IMR-90 (cell line): ENCODE results near the gene TRAPPC12. TPM values are rescaled to one million over a fixed set of nuclear protein-coding genes. Genes with fewer than 3 reads are reported as not detected.
A peak's percentile ranks its signal among the peaks of the same experiment; 100 is the strongest.

Experiments used
- ATAC-seq: fragments of 200-7000 bp; cut with Tn5 transposase; 2 replicates; pipeline ENCODE4 v1.9.1; 2020; ENCODE audit warnings: low read depth, mild to moderate bottlenecking, moderate library complexity
- BruUV-seq: library from RNA; stranded (reverse); fragments of 400-500 nt; replicated peaks from 2 replicates; lab custom pipeline; 2021; lab: Mats Ljungman, UMichigan
- CTCF ChIA-PET: fragments of 300-600 bp; formaldehyde crosslinking; extraction: SDS; loops from one replicate; lab custom pipeline; 2021; ENCODE audit warnings: antibody characterized with exemption; lab: Yijun Ruan, JAX
- POLR2A ChIA-PET: fragments of 300-600 bp; sonication (Branson Sonifier 250); formaldehyde crosslinking; loops from one replicate; lab custom pipeline; 2022; ENCODE audit warnings: antibody characterized with exemption; ENCODE audit not compliant: unreplicated experiment; lab: Charles Lee
- DNase-seq: peaks from one replicate; pipeline ENCODE4 v3.0.0; 2013
- H2AFZ ChIP-seq: replicated peaks from 2 replicates; pipeline ENCODE3; 2013; ENCODE audit warnings: low read length, mild to moderate bottlenecking; ENCODE audit not compliant: poor library complexity
- H2AK5ac ChIP-seq: 2 replicates; pipeline ENCODE4 v1.6.1; 2013; ENCODE audit warnings: low read depth, low read length, inconsistent platforms
- H2AK9ac ChIP-seq: replicated peaks from 2 replicates; pipeline ENCODE3; 2013; ENCODE audit warnings: mild to moderate bottlenecking, low read depth, low read length, moderate library complexity; ENCODE audit not compliant: poor library complexity
- H2BK120ac ChIP-seq: 2 replicates; pipeline ENCODE4 v1.6.1; 2013; ENCODE audit warnings: low read depth, low read length, inconsistent platforms
- H2BK15ac ChIP-seq: 3 replicates; pipeline ENCODE4 v1.6.1; 2013; ENCODE audit warnings: low read depth, low read length, inconsistent platforms
- H2BK20ac ChIP-seq: 2 replicates; pipeline ENCODE4 v1.6.1; 2013; ENCODE audit warnings: low read depth, mild to moderate bottlenecking, inconsistent platforms, low read length, moderate library complexity
- H2BK5ac ChIP-seq: 2 replicates; pipeline ENCODE4 v1.6.1; 2013; ENCODE audit warnings: mild to moderate bottlenecking, low read depth, low read length, inconsistent platforms; ENCODE audit not compliant: poor library complexity, severe bottlenecking
- H3K14ac ChIP-seq: replicated peaks from 2 replicates; pipeline ENCODE4 v1.6.1; 2013; ENCODE audit warnings: low read depth, low read length, inconsistent platforms
- H3K18ac ChIP-seq: 2 replicates; pipeline ENCODE4 v1.6.1; 2013; ENCODE audit warnings: low read depth, low read length, control low read depth
- H3K23ac ChIP-seq: 2 replicates; pipeline ENCODE4 v1.6.1; 2013; ENCODE audit warnings: low read depth, low read length, inconsistent platforms
- H3K27ac ChIP-seq: 2 replicates; pipeline ENCODE4 v1.5.1; 2013; ENCODE audit warnings: mild to moderate bottlenecking, control low read depth, low read length; ENCODE audit not compliant: insufficient read depth
- H3K27me3 ChIP-seq: 2 replicates; pipeline ENCODE4 v1.6.1; 2013; ENCODE audit warnings: low read length; ENCODE audit not compliant: control insufficient read depth, insufficient read depth
- H3K36me3 ChIP-seq: 2 replicates; pipeline ENCODE4 v1.6.1; 2013; ENCODE audit warnings: low read length, mixed read lengths; ENCODE audit not compliant: control insufficient read depth, insufficient read depth
- H3K4ac ChIP-seq: 2 replicates; pipeline ENCODE4 v1.6.1; 2013; ENCODE audit warnings: low read depth, low read length, inconsistent platforms
- H3K4me1 ChIP-seq: 2 replicates; pipeline ENCODE4 v1.6.1; 2013; ENCODE audit warnings: low read length, mixed read lengths; ENCODE audit not compliant: control insufficient read depth, insufficient read depth
- H3K4me2 ChIP-seq: 2 replicates; pipeline ENCODE4 v1.6.1; 2013; ENCODE audit warnings: low read depth, mild to moderate bottlenecking, control low read depth, low read length, moderate library complexity
- H3K4me3 ChIP-seq: 2 replicates; pipeline ENCODE4 v1.5.1; 2013; ENCODE audit warnings: low read depth, mild to moderate bottlenecking, control low read depth, low read length, moderate library complexity; ENCODE audit not compliant: insufficient read depth
- H3K56ac ChIP-seq: 2 replicates; pipeline ENCODE4 v1.6.1; 2013; ENCODE audit warnings: low read length, inconsistent platforms; ENCODE audit not compliant: insufficient read depth; ENCODE audit errors: extremely low read depth
- H3K79me1 ChIP-seq, 2 experiments: 2 replicates each; pipeline ENCODE4 v1.6.1; 2013; ENCODE audit warnings: low read length in 2 of 2, inconsistent platforms in 1 of 2, low read depth in 1 of 2
- H3K9ac ChIP-seq: 2 replicates; pipeline ENCODE4 v1.6.1; 2013; ENCODE audit warnings: low read depth, low read length, control low read depth
- H3K9me1 ChIP-seq: 2 replicates; pipeline ENCODE4 v1.6.1; 2013; ENCODE audit warnings: low read length, inconsistent platforms; ENCODE audit not compliant: insufficient read depth
- H3K9me3 ChIP-seq: 2 replicates; pipeline ENCODE4 v1.6.1; 2013; ENCODE audit warnings: low read length; ENCODE audit not compliant: control insufficient read depth, insufficient read depth
- H4K20me1 ChIP-seq: 2 replicates; pipeline ENCODE4 v1.6.1; 2013; ENCODE audit warnings: low read length, inconsistent platforms; ENCODE audit not compliant: insufficient read depth
- H4K5ac ChIP-seq: 2 replicates; pipeline ENCODE4 v1.6.1; 2013; ENCODE audit warnings: mild to moderate bottlenecking, low read depth, low read length, control low read depth
- H4K8ac ChIP-seq, 2 experiments: 2 replicates each; pipeline ENCODE4 v1.6.1; 2013; ENCODE audit warnings: low read depth in 2 of 2, low read length in 2 of 2, control low read depth in 1 of 2, inconsistent platforms in 1 of 2
- H4K91ac ChIP-seq: 2 replicates; pipeline ENCODE4 v1.6.1; 2013; ENCODE audit warnings: low read depth, low read length, inconsistent platforms; ENCODE audit not compliant: insufficient read depth
- CEBPB ChIP-seq: IDR thresholded peaks from 2 replicates; pipeline ENCODE4 v1.6.1; 2012; ENCODE audit warnings: low read depth, low read length, improper control_type of control experiment
- MAFK ChIP-seq: IDR thresholded peaks from 2 replicates; pipeline ENCODE4 v1.6.1; 2012; ENCODE audit warnings: low read depth, low read length, improper control_type of control experiment
- NFE2L2 ChIP-seq: fragments of 150-350 bp; IDR thresholded peaks from 2 replicates; pipeline ENCODE4 v1.6.1; 2016; ENCODE audit warnings: low read depth, mild to moderate bottlenecking, low read length
- WGBS, 2 experiments: methylation state at CpG; one replicate each; pipeline versions ENCODE4 v1.1.5 to v1.1.7; 2013; ENCODE audit warnings: missing lambda C conversion rate in 2 of 2; ENCODE audit not compliant: insufficient read length in 1 of 2; ENCODE audit errors: extremely low coverage in 2 of 2; 5-methylcytosine and 5-hydroxymethylcytosine counted together
- dilution Hi-C: fragments of 300-500 bp; cut with HindIII; formaldehyde crosslinking; loops from one replicate; pipeline ENCODE4 v1.14.3; 2018; ENCODE audit warnings: low sequenced_read_pairs; ENCODE audit not compliant: unreplicated experiment
- in situ Hi-C: fragments of 300-500 bp; cut with MboI; formaldehyde crosslinking; loops from 3 replicates; pipeline ENCODE4 v1.14.3; 2019; ENCODE audit warnings: low sequenced_read_pairs, inconsistent platforms, mixed read lengths
- intact Hi-C: fragments of 100-400 bp; cut with micrococcal nuclease; formaldehyde crosslinking; loops from 2 replicates; pipeline ENCODE4 v1.10.0; 2022
- polyA plus RNA-seq, 3 experiments: library from polyadenylated mRNA; depleted of rRNA; stranded (reverse); fragments of >200 nt; gene quantifications; 2 replicates each; pipeline ENCODE4 v1.2.3, GENCODE V29; 2012; ENCODE audit warnings: low replicate concordance in 1 of 3
- total RNA-seq: library from RNA; depleted of rRNA; stranded (reverse); fragments of >200 nt; gene quantifications from 2 replicates; pipeline ENCODE4 v1.2.3, GENCODE V29; 2012
- TF ChIP-seq, protein P1 (sequence below): fragments of 150-350 bp; IDR thresholded peaks from 2 replicates; pipeline ENCODE4 v1.6.1; 2017; ENCODE audit warnings: mild to moderate bottlenecking, antibody characterized with exemption, low read length, low read depth

Gene TRAPPC12
- total and polyA plus RNA-seq, 2 of the 4 experiments (the other 2 are of a cell fraction) = 25.8 to 69.9 TPM

DNA sequence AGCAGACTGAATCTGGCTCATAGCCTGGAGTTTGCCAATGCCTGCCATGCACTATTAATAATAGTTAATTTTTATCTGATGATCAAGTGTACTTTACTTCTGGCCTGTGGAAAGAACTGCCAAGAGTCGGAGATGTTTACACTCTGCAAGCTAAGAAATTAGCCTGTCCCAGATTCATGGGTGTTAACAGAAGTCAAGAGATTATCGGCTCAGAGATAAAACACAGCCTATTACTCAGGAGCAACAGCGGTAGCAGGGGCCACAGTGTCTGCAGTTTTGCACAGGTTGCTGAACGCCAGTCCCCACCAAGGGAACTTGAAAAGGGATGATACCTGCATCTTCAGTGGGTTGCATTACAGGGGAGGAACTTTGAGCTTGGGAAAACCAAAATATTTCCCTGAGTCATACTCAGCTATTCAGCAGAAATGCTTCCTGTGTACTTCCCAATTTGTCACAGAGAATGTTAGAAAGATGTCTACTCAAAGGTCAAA is 144.1 kb downstream of the TRAPPC12 start:
- Histone ChIP-seq H3K9me3 (no peaks in the 10 kb centered on the region), H4K20me1 (no peaks in the 10 kb centered on the region), H3K27me3 (no peaks in the 10 kb centered on the region), H3K4me1 (peaks cover 15% of the 10 kb centered on the region), H2BK5ac (peak overlapping the region; percentile 37), H3K4ac (peak overlapping the region; percentile 29), H3K36me3 (no peaks in the 10 kb centered on the region), H3K14ac (peak overlapping the region; percentile 27; the same call in 1 of the 2 replicates), H4K5ac (no peak overlapping the region), H3K79me1 (peaks cover 12 to 19% of the 10 kb centered on the region in 2 experiments; a peak in 3 of 4 replicates), H2BK120ac (peak overlapping the region; percentile 77), H3K4me2 (peak overlapping the region; percentile 85), H2AK9ac (no peak overlapping the region), H3K9ac (0 out of 2 replicates have a peak overlapping the region, but pooled peaks have one; percentile 35), H4K91ac (peak overlapping the region; percentile 35; the same call in 1 of the 2 replicates), H2AFZ (peak overlapping the region; percentile 68), H2BK20ac (peak overlapping the region; percentile 11), H3K56ac (peak overlapping the region; percentile 41; the same call in 1 of the 2 replicates), H3K27ac (peak overlapping the region; percentile 88; the same call in 1 of the 2 replicates), H2BK15ac (peak overlapping the region; percentile 98; the same call in 2 of the 3 replicates), H3K18ac (no peak overlapping the region), H4K8ac (peak overlapping the region; percentile 66 to 91; a peak in 3 of 4 replicates), H2AK5ac (0 out of 2 replicates have a peak overlapping the region, but pooled peaks have one; percentile 42), H3K23ac (peak overlapping the region; percentile 57; the same call in 1 of the 2 replicates), H3K9me1 (peaks cover 24% of the 10 kb centered on the region), H3K4me3 (no peak overlapping the region)
- BruUV-seq = no TSS peak
- ATAC-seq = 0 out of 2 replicates have a peak, but pooled peaks have one; percentile 3
- TF ChIP-seq, protein P1, sequence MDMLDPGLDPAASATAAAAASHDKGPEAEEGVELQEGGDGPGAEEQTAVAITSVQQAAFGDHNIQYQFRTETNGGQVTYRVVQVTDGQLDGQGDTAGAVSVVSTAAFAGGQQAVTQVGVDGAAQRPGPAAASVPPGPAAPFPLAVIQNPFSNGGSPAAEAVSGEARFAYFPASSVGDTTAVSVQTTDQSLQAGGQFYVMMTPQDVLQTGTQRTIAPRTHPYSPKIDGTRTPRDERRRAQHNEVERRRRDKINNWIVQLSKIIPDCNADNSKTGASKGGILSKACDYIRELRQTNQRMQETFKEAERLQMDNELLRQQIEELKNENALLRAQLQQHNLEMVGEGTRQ = no peak
- TF ChIP-seq NFE2L2 (peak; percentile 73; the same call in 1 of the 2 replicates), CEBPB (0 out of 2 replicates have a peak, but pooled peaks have one; percentile 5), MAFK (peak; percentile 31; the same call in 1 of the 2 replicates)
- CTCF ChIA-PET = interaction anchor here (1.0 kb wide), 1 partner anchor 10 kb away, joined by 3 read pairs; no protein-coding TSS in a partner anchor
- POLR2A ChIA-PET = interaction anchor here (0.6 kb wide), 1 partner anchor 27 kb away, joined by 7 read pairs; no protein-coding TSS in a partner anchor
- dilution Hi-C loops = no loop called here
- no CpG with 5 or more reads among the region's 4 CpGs for WGBS, 2 experiments
- in situ Hi-C loops = no loop called here
- intact Hi-C loops = loop anchor here (1.0 to 2.0 kb wide), 2 partner anchors 24 to 127 kb away; no protein-coding TSS in a partner anchor
- peak; percentile 49 for DNase-seq
